GM19351 (cell line): ENCODE results near the gene ACTR1A.
A peak's percentile ranks its signal among the peaks of the same experiment; 100 is the strongest.

Experiments used
- ATAC-seq: cut with Tn5 transposase; IDR thresholded peaks from one replicate; pipeline ENCODE4 v1.9.1; 2021; ENCODE audit warnings: mild to moderate bottlenecking, moderate library complexity; ENCODE audit not compliant: unreplicated experiment

Gene ACTR1A

DNA sequence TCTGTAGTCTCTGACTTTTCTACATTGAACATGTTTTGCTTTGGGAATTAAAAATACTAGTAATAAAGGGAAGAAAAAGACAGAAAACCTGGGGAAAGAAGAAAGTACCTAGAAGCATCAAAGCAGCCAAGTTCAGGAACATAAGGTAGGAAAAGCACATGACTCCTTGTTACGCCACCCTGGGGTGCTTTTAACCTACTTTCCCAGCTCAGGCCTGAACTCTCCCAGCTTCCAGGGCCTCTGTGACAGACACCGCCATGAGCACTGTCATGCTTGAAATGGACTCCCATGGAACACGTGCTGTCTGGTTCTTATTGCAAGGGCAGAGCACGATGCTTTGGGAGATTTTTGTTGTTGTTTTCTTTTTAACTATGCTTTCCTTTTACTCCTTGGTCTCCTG is 11.4 kb downstream of the ACTR1A start:
- ATAC-seq, result no peak

DNA sequence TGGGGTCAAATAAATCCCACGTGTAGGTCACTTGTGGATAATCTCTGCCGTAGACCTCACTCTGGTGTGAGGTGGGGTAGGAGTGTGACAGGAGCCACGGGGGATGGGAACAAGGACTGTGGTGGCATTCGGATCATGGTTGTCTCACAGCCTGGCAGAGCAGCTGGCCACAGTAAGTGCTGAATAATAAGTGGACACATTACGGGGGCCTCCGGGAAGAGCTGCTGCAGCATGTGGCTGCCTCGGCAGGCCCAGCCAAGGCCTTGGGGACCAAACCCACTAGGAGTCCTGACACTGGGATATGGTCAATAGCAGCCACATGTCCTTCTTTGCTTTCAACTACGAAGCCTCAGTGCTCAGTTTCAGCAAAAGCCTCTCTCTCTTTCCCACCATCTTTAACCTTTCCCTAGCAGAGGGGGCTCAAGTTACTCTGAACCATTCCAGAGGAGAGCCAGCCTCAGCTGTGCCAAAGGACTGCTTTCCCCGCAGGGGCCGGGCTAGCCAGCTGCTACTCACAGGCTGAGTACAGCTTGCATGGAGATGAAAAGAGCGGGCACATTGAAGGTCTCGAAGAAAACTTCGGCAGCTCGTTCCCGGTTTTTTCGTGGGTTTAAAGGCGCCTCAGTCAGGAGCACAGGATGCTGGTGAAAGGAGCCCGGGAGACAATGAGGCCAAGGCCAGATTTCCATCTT is 17.3 kb downstream of the ACTR1A start:
- no peak for ATAC-seq

DNA sequence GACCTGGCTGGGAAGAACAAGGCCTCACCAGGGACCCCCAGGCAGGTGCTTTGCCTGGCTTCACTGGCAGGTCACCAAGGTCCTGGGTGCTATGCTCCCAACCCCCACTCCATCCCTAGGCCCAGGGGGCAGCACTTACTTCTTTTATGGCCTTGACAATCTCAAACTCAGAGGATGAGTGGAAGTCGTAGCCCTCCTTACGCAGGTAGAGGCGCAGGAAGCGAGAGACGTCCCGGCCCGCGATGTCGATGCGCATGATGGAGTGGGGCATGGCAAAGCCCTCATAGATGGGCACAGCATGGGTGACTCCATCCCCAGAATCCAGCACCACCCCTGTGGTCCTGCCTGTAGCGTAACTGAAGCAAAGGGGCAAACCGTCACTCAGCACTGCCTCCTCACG is 18.5 kb downstream of the ACTR1A start:
- ATAC-seq, result no peak

DNA sequence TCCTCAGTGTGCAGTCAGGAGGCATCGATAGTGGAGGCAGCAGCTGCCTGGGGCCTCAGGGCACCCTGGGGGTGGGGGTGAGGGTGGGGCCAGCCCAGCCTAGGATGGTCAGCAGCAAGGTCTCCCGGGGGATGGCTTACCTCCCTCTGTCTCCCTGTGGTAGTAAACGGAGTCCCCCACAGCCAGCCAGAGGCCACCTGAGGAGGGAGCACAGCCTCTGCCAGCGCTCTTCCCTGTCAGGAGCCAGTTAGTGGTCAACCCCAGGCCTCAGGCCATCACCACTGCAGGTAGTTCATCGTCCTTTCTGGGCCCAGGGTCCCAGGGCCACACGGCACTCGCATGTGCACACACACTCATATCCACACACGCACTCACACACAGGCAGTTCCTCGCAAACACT is 22.1 kb downstream of the ACTR1A start:
- no peak for ATAC-seq

DNA sequence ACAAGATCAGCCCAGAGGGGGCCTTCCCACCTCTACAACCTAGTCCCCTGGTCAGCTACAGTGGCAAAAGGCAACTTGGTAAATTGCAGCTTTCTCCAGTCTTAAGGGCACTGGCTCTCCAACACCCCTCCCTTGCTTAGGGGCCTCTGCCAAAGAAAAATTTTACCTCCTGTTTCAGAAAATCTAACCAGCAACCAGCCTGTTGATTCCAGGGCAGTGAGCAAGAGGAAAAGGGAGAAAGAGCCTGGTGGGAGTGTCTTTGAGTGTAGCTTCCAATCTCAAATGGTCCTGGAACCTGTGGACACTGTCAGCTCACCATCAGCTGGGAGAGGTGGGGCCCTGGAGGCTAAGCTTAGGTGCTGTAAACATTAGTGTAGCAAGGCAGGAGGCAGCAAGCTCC is 22.9 kb downstream of the ACTR1A start:
- ATAC-seq, result no peak

DNA sequence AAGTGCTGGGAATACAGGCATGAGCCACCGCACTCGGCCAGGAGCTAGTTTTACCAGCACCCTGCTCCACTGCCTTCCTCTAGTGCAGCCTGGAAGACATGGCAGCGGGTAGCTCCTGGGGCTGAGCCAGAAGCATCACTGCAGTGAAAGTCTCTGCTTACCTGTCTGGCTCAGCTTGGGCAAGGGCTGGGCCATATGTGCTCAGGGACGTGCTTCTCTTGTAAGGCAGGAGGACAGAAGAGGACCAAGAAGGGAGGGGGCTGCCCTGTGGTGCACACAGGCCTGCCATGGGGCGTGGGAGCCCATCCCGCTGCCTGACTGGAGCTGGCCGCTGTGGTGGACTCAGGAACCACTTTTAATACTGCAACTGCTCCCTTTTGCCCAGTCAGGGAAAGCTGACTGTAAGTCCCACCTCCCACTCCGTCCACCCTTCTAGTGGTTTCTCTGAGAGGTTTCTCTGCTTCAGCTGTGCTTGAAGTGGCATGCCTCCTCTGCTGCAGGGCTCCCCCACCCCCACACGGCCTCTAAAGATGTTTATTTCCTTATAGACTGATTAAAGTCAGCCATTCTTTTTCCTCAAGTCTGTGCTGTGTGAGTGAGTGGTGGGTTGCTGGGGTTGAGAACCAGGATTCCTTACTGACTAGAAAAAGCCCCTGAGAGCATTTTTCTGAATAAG is 25.9 kb downstream of the ACTR1A start:
- ATAC-seq, result no peak

DNA sequence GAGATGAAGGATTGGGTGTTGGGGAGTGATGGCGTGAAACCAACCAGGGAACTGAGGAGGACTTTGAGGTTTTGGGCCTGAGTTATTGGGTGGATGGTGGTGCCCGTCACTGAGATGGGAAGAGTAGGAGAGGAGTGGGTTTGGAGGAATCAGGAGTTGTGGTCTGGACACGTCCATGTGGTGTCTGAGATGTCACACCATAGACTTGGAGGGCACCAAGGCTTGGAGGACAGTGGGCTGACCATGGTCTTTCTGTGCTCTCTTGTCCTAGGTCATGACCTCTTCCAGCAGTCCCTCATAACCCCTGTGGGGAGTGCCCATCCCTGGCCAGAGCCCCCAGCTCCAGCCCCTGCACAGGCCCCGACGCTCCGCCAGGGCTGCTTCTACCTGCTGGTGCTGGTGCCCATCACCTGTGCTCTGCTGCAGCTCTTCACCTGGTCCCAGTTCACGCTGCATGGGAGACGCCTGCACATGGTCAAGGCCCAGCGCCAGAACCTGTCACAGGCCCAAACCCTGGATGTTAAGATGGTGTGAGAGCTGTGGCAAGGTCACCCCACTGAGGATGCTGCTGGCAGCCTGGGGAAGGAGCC is 27.0 kb downstream of the ACTR1A start:
- no peak for ATAC-seq

DNA sequence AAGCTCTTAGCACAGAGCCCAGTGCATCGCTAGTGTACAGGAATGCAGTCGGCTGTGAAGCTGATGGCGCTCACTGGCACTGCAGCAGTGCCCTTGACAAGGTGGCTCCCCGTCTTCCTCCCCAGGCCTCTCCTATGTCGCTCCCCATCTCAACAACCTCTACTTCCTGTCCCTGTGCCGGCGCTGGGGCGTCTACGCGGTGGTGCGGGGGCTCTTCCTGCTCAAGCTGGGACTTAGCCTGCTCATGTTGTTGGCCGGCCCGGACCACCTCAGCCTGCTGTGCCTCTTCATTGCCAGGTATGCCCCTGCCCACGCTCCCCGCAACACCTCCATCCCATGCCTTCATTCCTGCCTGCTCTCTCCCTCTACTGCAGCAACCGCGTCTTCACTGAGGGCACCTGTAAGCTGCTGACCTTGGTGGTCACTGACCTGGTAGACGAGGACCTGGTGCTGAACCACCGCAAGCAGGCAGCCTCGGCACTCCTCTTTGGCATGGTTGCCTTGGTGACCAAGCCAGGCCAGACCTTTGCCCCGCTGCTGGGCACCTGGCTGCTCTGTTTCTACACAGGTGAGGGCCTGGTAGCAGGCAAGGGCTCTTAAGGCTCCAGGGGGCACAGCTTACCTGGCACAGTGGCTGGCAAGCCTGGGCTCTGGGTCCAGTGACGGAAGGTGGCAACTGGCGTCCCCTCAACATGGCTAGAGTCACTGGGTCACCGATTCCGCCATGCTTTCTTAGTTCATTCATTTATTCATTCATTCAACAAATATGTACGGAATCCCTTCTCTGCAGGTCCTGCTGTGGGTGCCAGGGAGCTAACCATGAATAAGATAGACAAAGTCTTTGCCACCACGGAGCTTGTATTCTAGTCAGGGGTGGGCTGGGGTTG is 28.8 kb downstream of the ACTR1A start:
- no peak for ATAC-seq

DNA sequence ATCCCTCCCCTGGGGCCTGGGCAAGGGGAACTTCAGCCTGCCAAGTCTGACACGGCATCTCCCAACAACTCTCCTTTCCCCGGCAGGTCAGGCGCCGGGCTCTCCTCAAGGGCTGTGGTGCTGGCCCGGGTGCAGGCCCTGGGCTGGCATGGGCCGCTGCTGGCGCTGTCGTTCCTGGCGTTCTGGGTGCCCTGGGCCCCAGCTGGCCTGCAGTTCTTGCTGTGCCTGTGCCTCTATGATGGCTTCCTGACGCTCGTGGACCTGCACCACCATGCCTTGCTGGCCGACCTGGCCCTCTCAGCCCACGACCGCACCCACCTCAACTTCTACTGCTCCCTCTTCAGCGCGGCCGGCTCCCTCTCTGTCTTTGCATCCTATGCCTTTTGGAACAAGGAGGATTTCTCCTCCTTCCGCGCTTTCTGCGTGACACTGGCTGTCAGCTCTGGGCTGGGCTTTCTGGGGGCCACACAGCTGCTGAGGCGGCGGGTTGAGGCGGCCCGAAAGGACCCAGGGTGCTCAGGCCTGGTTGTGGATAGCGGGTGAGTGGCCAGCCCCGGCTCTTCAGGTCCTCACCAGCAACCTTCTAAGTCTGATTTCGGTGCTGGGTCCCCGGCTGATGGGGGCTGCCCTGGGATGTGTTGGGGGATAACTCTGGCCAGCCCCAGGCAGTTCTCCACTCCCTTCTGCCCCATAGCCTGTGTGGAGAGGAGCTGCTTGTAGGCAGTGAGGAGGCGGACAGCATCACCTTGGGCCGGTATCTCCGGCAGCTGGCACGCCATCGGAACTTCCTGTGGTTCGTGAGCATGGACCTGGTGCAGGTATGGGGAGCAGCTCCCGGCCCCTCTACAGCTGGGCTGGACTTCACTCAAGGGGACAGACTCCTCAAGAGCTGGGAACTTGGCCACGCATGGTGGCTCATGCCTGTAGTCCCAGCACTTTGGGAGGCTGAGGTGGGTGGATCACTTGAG is 31.6 kb downstream of the ACTR1A start:
- no peak for ATAC-seq

DNA sequence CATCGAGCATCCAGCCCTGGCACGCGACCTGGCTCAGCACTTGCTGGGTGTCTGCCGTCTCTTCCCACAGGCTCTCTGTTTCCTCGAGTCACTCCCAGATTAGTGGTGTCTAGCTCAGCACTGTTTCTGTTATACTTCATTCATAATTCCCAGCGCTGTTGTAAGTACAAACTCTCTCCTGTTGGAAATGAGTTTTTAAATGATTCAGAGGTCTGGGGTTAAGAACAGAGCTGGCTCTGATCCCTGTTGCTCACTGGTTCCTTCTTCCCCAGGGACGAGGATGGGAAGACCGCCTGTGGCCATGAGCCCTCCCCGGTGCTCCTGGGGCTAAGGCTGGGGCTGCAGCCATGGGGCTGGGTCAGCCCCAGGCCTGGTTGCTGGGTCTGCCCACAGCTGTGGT is 33.8 kb downstream of the ACTR1A start:
- ATAC-seq, result no peak

DNA sequence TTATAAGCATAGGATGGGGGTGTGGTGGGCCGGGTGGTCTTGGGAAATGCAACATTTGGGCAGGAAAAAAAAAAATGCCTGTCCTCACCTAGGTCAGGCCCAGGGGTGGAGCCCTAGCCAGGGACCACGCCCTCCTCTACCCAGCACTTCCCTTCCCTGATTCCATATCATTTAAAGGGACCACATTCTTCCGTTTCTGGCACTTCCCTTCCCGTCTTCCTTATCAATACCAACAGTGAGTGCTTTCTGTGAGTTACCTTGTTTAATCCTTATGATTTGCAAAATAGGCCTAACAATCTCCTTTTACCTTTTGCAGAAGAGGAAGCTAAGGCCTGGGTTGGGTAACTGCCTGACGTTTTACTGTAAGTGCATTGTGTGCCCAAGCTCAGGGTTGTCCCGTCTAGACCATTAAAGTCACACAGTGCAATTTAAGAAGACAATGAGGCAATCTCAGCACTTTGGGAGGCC is 34.5 kb downstream of the ACTR1A start:
- ATAC-seq, result no peak

DNA sequence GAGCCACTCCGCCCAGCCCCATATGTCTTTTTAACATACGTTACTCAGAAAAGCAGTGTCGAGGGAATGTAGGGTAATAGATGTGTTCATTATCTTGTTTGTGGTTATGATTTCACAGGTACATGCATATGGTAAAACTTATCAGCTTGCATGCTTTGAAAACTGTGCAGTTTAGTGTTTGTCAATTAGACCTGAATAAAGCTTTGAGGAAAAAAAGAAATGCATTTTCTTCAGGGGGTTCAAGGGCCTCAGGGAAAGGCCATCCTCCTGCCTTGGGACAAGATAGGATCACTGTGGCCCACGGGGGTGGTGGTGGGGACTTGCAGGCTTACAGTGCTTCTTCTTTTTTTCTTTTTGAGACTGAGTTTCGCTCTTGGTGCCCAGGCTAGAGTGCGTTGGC is 35.2 kb downstream of the ACTR1A start:
- no peak for ATAC-seq

DNA sequence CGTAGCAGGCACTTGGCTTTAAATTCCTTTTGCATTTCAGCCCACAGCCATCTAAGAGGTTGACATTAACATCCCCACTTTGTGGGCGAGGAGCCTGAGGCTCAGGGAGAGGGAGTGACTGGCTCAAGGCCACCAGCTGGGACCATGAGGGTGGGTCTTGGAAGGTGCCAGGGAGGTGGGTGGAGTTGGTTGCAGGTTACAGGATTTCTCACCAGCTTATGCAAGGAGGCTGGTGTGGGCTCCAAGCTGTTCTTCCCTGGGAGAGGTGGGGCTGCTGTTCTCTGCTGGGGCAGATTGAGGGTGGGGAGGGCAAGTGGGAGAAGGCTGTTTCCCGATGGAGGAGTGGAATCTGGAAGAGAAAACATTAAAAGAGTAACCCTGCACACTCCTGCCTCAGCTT is 37.0 kb downstream of the ACTR1A start:
- no peak for ATAC-seq

DNA sequence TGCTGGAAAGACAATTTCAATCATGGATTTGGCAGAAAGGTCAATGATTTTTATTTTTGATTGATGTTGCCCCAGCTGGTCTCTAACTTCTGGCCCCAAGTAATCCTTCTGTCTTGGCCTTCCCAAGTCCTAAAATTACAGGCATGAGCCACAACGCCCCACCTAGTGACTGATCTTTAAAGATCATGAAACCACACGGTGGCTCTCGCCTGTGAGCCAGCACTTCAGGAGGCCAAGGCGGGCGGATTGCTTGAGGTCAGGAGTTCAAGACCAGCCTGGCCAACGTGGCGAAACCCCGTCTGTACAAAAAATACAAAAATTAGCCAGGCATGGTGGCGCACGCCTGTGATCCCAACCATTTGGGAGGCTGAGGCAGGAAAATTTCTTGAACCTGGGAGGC is 38.5 kb downstream of the ACTR1A start:
- ATAC-seq, result no peak

DNA sequence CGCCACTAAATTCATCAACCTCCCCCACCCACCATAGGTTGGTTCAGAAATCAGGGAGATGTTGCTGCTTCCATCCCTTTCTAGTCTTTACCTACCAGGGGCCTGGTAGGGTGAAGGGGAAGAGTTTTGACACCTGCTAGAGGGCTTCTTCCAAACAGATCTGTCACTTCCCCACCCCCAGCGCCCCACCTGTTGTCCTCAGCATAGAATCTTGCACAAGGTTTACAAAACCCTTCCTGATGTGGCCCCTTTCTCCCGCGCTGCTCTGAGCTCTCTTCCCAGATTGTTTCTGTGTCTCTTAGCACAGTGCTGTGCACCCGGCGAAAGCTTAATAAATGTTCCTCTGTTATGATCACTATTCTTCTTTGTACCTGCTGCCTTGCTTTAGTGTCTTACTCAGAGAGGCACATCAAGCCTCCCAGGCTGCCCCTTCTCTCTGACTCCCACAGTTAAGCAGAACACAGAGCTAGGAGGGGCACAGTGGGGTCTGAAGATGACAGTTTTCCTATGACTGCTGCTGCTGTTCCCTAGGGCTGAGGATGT is 39.9 kb downstream of the ACTR1A start:
- ATAC-seq, result no peak

DNA sequence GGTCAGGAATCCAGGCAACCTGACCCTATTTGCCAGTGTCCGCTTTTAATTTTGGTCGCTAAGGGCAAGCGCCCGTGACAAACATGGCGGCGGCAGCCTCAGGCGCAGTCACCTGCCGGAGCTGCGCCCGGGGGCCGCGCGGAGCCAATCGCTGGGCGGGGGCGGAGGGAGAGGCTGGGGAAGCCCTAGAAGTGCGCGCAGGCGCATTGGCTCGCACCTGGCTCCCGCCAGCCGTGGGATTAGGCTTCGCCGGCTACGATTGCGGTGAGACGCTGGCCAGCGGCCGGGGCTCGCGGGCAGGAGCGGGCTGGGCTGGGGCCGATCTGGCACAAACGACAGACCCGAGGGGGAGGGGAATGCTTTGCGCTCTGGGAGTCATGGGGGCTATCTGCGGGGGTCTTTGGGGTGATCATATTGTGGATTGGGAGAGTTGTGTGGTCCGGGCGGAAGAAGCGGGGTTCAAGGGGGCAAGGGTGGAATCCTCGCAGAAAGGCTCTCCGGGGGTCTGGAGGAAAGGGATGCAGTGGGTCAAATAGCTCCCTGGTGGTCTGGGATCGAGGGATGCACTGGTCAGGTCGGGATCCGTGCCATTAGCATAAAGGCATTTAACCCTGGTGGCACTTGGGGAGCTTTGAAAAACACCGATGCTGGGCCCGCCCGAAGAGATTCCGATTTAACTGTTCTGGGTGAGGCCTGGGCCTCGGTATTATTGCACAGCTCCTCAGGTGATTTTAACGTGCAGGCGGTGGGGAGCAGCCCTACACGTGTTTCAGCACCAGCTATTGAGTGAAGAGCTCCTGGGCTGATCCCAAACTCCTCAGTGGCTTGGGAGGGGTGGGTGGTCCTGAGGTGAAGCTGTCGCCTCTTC is 41.1 kb downstream of the ACTR1A start:
- peak; percentile 88 for ATAC-seq

DNA sequence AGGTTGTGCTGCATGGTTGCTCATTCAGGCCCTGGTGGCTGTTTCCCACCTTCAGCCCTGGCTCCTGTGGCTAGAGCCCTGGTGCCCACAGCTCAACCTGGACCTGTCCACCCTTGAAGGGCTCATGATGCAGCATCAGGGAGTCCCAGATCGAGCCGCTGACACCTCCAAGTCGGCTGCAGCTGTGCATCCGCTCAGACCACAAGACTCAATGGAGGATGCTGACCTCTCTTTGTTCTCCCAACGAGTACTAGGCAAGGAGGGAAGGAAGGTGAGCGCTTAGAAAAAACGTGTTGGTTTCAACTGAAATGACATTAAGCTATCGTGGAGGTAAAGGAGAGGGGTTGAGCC is 41.7 kb downstream of the ACTR1A start:
- peak; percentile 30 for ATAC-seq

DNA sequence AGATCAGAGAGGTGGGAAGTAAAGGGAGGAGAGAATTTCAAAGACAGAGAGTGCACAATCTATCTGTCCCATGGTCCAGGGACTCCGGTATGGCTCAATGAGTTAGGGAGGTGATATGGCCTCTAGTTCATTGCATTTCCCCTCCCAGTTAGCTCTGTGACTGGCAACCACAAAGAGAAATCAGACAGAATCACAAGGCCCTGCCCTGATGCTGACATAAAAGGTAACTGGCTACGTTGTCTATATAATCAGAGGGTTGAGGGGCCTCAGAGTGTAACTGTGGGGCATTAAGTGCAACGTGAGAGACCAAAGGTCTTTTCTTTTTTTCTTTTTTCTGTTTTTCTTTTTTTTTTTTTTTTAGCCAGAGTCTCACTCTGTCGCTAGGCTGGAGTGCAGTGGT is 43.9 kb downstream of the ACTR1A start:
- ATAC-seq, result no peak

DNA sequence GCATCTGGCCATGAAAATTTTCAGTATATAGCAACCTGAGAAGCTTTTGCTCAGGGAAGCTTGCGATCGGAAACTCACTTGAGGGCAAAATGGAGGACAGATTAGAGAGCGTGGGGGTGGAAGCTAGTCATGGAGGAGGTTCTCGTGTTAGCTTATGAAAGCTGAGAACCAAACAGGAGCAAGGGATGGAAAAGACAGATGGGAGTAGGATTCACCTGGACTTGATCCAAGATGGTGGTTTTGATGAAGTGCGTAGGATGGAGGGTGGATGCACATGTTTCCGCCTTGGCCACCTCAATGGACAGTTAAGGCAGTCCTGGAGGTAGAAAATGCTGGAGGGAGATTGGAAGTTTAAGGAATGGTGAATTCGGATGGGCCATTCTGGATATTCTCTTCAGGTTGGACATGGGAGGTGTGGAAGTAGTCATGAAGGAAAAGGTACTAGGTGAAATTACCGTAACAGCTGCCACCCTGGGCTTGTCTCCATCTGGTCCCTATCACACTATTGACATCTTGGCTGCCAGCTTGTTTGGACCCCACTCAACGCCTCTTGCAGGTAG is 44.8 kb downstream of the ACTR1A start:
- ATAC-seq, result no peak
